SK-N-SH treated with all-trans-retinoic acid at 6 μM for 48 hours (cell line): ENCODE results near the gene CCDC40.

Experiments
- ATAC-seq: fragments of 200-7000 bp; cut with Tn5 transposase; 3 replicates; pipeline ENCODE4 v1.9.1; 2020; ENCODE audit warnings: mild to moderate bottlenecking, moderate library complexity
- BACH2 ChIP-seq: fragments of 250-450 bp; sonication (Bioruptor Pico); IDR thresholded peaks from 2 replicates; pipeline ENCODE4 v1.9.0; 2021; ENCODE audit warnings: mild to moderate bottlenecking, borderline replicate concordance
- CREB5 ChIP-seq: fragments of 250-450 bp; sonication (Bioruptor Pico); IDR thresholded peaks from 2 replicates; pipeline ENCODE4 v1.5.1; 2020; ENCODE audit warnings: low read depth, mild to moderate bottlenecking, moderate library complexity
- ESRRG ChIP-seq: fragments of 250-450 bp; sonication (Bioruptor Pico); IDR thresholded peaks from 2 replicates; pipeline ENCODE4 v1.6.1; 2021; ENCODE audit warnings: mild to moderate bottlenecking
- GLIS3 ChIP-seq: fragments of 250-450 bp; sonication (Bioruptor Pico); IDR thresholded peaks from 2 replicates; pipeline ENCODE4 v1.5.0; 2020; ENCODE audit warnings: mild to moderate bottlenecking, moderate library complexity
- ISL1 ChIP-seq: fragments of 250-450 bp; sonication (Bioruptor Pico); IDR thresholded peaks from 2 replicates; pipeline ENCODE4 v2.1.2; 2022; ENCODE audit warnings: mild to moderate bottlenecking, moderate library complexity
- OSR1 ChIP-seq: fragments of 250-450 bp; sonication (Bioruptor Pico); IDR thresholded peaks from 2 replicates; pipeline ENCODE4 v1.8.0; 2022; ENCODE audit warnings: moderate library complexity, mild to moderate bottlenecking, inconsistent platforms
- RARB ChIP-seq: fragments of 250-450 bp; sonication (Bioruptor Pico); IDR thresholded peaks from 2 replicates; pipeline ENCODE4 v1.8.0; 2021; ENCODE audit warnings: mild to moderate bottlenecking, moderate library complexity
- SNAI2 ChIP-seq: fragments of 250-450 bp; sonication (Bioruptor Pico); IDR thresholded peaks from 2 replicates; pipeline ENCODE4 v1.5.0; 2020; ENCODE audit warnings: mild to moderate bottlenecking, moderate library complexity
- TCF4 ChIP-seq: fragments of 250-450 bp; sonication (Bioruptor Pico); IDR thresholded peaks from 2 replicates; pipeline ENCODE4 v1.8.0; 2021; ENCODE audit warnings: mild to moderate bottlenecking, moderate library complexity, borderline replicate concordance
- TOX ChIP-seq: fragments of 250-450 bp; sonication (Bioruptor Pico); IDR thresholded peaks from 2 replicates; pipeline ENCODE4 v1.8.0; 2021; ENCODE audit warnings: mild to moderate bottlenecking, moderate library complexity, borderline replicate concordance
- TSHZ2 ChIP-seq: fragments of 250-450 bp; sonication (Bioruptor Pico); IDR thresholded peaks from 2 replicates; pipeline ENCODE4 v1.5.0; 2020; ENCODE audit warnings: mild to moderate bottlenecking, moderate library complexity
- ZC3H10 ChIP-seq: fragments of 250-450 bp; sonication (Bioruptor Pico); IDR thresholded peaks from 2 replicates; pipeline ENCODE4 v1.5.1; 2021; ENCODE audit warnings: mild to moderate bottlenecking, moderate library complexity
- ZFP3 ChIP-seq: fragments of 250-450 bp; sonication (Bioruptor Pico); IDR thresholded peaks from 2 replicates; pipeline ENCODE4 v1.5.0; 2020; ENCODE audit warnings: mild to moderate bottlenecking, moderate library complexity
- ZFP30 ChIP-seq: fragments of 450-650 bp; formaldehyde crosslinking; IDR thresholded peaks from 2 replicates; pipeline ENCODE4 v1.5.0; 2022; ENCODE audit warnings: mild to moderate bottlenecking, moderate library complexity
- ZNF565 ChIP-seq: fragments of 450-650 bp; formaldehyde crosslinking; conservative IDR thresholded peaks from 2 replicates; pipeline ENCODE4 v1.5.0; 2020; ENCODE audit warnings: low read depth, mild to moderate bottlenecking, moderate library complexity
- ZNF70 ChIP-seq: fragments of 450-650 bp; formaldehyde crosslinking; IDR thresholded peaks from 2 replicates; pipeline ENCODE4 v1.5.0; 2020; ENCODE audit warnings: mild to moderate bottlenecking, moderate library complexity
- ZNF8 ChIP-seq: fragments of 450-650 bp; formaldehyde crosslinking; IDR thresholded peaks from 2 replicates; pipeline ENCODE4 v1.5.0; 2020; ENCODE audit warnings: mild to moderate bottlenecking, moderate library complexity
- TF ChIP-seq, protein P1 (sequence below): fragments of 250-450 bp; sonication (Bioruptor Pico); IDR thresholded peaks from 2 replicates; pipeline ENCODE4 v1.5.1; 2021; ENCODE audit warnings: mild to moderate bottlenecking, moderate library complexity

CCDC40 gene

DNA sequence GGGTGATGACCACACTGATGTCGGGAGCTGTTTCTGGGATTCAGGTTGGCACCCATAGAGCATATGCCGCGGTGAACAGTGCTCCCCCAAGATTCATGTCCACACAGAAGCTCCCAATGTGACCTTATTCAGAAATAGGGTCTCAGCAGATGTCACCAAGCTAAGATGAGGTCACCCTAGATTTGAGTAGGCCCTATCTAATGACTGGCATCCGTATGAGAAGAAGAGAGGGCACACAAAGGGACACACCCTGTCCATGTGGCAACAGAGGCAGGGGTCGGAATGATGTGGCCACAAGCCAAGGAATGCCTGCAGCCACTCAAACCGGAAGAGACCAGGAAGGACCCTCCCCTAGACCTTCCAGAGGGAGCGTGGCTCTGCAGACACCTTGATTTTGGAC lies 36.3 kb upstream of the CCDC40 start:
- no peak for ATAC-seq
- TF ChIP-seq CREB5 (CRISPR knock-in tag) = no peak

DNA sequence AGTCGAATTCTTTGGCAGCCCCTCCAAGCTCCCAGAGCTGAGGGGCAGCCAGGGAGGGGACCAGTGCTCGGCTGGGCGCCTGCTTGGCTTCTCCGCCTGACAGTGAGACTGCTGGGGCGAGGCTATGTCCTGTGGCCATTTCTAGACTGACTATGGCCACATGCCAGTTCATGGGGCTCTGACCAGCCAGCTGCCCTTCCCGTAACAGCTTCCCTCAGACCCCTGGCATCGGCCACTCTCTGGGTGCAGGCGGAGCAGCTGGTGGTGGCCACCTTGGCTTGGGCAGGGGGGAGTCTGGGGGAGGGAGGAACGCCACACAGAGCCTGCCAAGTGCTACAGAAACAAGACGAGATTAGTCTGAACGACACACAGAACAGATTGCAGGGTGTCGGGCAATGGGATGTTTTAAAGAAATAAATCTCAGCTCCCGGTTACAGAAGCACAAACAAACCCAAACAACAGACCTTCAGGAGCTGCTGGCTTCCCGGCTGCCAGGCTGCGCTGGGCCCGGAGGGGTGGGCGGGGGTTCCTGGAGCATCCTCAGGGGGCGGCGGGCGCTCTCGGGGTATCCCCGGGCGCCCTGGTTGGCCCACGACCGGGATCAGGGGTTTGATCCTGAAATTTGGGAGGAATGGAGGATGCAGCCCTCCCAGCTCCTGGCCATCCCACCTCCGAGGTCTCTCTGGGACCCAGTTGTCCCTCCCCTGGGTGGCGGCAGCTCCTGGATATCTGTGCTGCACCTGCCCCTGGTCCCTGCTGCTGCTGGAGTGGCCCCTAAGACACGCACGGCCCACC lies 35.3 kb upstream of the CCDC40 start:
- TF ChIP-seq RARB (CRISPR knock-in tag) (no peak), SNAI2 (CRISPR knock-in tag) (no peak), ZFP3 (CRISPR knock-in tag) (no peak), OSR1 (no peak), ZNF565 (CRISPR knock-in tag) (no peak), TOX (CRISPR knock-in tag) (no peak), ZC3H10 (no peak)
- no peak for ATAC-seq

GRCh38 chr17:80002070-80002641 lies 34.3 kb upstream of the CCDC40 start:
- ATAC-seq = no peak
- TF ChIP-seq CREB5 (CRISPR knock-in tag) (no peak), ZNF565 (CRISPR knock-in tag) (no peak), ZNF70 (no peak), ZC3H10 (no peak), GLIS3 (no peak), BACH2 (CRISPR knock-in tag) (no peak), ISL1 (CRISPR knock-in tag) (no peak), ZFP3 (CRISPR knock-in tag) (no peak), TOX (CRISPR knock-in tag) (no peak), ZFP30 (no peak), OSR1 (no peak), TSHZ2 (no peak), ZNF8 (CRISPR knock-in tag) (no peak), RARB (CRISPR knock-in tag) (no peak), TCF4 (CRISPR knock-in tag) (no peak)
- TF ChIP-seq, protein P1, sequence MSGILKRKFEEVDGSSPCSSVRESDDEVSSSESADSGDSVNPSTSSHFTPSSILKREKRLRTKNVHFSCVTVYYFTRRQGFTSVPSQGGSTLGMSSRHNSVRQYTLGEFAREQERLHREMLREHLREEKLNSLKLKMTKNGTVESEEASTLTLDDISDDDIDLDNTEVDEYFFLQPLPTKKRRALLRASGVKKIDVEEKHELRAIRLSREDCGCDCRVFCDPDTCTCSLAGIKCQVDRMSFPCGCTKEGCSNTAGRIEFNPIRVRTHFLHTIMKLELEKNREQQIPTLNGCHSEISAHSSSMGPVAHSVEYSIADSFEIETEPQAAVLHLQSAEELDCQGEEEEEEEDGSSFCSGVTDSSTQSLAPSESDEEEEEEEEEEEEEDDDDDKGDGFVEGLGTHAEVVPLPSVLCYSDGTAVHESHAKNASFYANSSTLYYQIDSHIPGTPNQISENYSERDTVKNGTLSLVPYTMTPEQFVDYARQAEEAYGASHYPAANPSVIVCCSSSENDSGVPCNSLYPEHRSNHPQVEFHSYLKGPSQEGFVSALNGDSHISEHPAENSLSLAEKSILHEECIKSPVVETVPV (CRISPR knock-in tag) = no peak
- TF ChIP-seq, all 23 proteins: peak for 0

- ATAC-seq = no peak
- TF ChIP-seq ESRRG = no peak
- no peak for TF ChIP-seq TCF4 (CRISPR knock-in tag)
- no peak for TF ChIP-seq OSR1
- TF ChIP-seq BACH2 (CRISPR knock-in tag) = no peak
- no peak for TF ChIP-seq TSHZ2
- no peak for TF ChIP-seq GLIS3
Measured at GRCh38 chr17:80002690-80003490, 33.6 kb upstream of the CCDC40 start.
